Measurements from ENCODE around the gene AP2S1.

DNA sequence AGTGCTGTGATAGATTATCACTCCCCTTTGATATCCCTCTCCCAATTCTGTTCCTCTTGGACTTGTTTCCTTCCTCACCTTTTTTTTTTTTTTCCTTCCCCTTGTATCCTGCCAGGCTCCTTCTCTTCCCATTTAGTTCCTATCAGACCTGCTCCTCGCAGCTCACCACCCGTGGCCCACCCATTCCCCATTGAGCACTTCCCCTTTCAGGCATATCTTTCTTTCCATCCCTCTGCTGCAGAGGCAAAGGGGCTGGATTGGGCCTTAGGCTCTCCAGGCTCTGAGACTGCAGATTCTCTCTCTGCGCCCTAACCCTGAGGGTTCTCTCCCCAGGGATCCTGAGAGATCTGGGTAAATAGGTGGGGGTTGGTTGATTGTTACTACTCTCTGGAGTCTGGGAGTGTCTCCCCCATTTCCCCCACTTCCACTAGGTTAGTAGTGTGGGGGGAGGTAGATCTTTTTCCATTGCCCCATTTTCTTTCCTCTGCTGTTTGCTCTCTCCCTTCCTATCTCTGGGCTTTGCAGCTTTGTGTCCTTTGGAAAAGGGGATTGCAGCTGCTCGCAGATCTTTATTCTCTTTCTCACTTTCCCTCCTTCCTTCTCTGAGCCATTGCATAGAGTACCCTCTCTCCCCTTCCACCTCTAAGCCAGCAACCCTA is 12.5 kb upstream of the AP2S1 start:
- TF ChIP-seq, protein P1, sequence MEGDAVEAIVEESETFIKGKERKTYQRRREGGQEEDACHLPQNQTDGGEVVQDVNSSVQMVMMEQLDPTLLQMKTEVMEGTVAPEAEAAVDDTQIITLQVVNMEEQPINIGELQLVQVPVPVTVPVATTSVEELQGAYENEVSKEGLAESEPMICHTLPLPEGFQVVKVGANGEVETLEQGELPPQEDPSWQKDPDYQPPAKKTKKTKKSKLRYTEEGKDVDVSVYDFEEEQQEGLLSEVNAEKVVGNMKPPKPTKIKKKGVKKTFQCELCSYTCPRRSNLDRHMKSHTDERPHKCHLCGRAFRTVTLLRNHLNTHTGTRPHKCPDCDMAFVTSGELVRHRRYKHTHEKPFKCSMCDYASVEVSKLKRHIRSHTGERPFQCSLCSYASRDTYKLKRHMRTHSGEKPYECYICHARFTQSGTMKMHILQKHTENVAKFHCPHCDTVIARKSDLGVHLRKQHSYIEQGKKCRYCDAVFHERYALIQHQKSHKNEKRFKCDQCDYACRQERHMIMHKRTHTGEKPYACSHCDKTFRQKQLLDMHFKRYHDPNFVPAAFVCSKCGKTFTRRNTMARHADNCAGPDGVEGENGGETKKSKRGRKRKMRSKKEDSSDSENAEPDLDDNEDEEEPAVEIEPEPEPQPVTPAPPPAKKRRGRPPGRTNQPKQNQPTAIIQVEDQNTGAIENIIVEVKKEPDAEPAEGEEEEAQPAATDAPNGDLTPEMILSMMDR (conservative IDR thresholded peaks at IDR 0.05 in 1 of 2, IDR thresholded peaks at IDR 0.05 in 1 of 2; ENCODE audit: low read depth in 1 of 2, low read length in 2 of 2) = no peak
- TF ChIP-seq EZH2 (IDR thresholded peaks at IDR 0.05; ENCODE audit: low read length, missing control alignments) = no peak
